PC-3 (cell line): ENCODE measurements around the gene DNAH10.

ENCODE experiments used
- CTCF ChIP-seq: fragments of 300-600 bp; sonication (generic); conservative IDR thresholded peaks from 2 replicates; pipeline ENCODE4 v1.5.1; 2017; ENCODE audit warnings: antibody characterized with exemption, low read depth, mild to moderate bottlenecking, low read length
- EZH2 ChIP-seq: fragments of 300-600 bp; sonication (generic); IDR thresholded peaks from one replicate; pipeline ENCODE4 v1.6.1; 2017; ENCODE audit warnings: antibody characterized with exemption, mild to moderate bottlenecking, low read length; ENCODE audit not compliant: unreplicated experiment
- EZH2phosphoT487 ChIP-seq: fragments of 300-600 bp; sonication (generic); IDR thresholded peaks from 2 replicates; pipeline ENCODE4 v1.6.1; 2018; ENCODE audit warnings: mild to moderate bottlenecking, antibody characterized with exemption, low read length, borderline replicate concordance

DNA sequence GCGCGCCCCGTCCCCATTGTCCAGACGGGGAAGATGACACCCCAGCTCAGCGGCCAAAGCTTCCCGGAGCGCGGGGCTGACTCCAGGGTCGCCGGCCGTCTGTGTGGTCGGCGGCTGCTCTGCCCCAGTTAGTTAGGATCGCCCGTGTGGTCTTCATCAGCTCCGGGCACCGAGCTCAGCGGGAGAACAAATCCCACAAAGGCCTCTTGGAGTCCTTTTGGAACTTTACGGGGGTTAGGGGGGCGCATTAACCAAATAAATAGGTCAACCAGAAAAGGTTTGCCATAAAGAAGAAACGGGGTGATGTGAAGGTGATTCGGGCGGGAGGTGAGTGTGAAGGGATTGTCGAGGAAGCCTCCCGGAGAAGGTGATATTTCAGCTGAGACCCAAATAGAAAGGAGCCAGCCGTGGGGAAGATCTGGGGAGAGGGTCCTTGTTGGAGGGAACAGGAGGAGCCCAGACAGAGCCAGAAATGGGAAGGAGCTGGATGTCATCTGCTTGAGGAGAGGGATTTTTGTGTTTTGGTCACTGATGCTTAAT is 49.3 kb upstream of the DNAH10 start:
- no peak for TF ChIP-seq CTCF
- TF ChIP-seq EZH2, result no peak
- TF ChIP-seq EZH2phosphoT487, result no peak
